ENCODE data around the gene ERMAP.

DNA sequence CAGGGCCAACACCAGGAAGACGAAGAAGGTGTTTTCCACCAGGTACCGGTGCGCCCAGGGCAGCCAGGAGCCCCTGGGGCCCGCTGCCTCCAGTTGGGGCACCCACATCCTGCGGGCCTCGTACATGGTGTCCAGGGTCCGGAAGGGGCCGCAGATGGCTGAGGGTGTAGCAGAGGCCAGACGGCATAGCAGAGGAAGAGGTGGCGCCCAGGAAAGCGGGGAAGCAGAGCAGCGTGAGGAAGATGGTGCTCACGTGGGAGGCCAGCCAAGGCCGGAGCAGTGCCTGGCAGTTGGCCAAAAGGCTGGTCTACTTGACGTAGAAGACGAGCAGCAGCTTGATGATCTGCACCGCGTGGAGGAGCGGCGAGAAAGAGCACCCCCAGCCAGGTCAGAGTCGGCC, 69.9 kb downstream of the ERMAP start:
- TF ChIP-seq, protein P1, sequence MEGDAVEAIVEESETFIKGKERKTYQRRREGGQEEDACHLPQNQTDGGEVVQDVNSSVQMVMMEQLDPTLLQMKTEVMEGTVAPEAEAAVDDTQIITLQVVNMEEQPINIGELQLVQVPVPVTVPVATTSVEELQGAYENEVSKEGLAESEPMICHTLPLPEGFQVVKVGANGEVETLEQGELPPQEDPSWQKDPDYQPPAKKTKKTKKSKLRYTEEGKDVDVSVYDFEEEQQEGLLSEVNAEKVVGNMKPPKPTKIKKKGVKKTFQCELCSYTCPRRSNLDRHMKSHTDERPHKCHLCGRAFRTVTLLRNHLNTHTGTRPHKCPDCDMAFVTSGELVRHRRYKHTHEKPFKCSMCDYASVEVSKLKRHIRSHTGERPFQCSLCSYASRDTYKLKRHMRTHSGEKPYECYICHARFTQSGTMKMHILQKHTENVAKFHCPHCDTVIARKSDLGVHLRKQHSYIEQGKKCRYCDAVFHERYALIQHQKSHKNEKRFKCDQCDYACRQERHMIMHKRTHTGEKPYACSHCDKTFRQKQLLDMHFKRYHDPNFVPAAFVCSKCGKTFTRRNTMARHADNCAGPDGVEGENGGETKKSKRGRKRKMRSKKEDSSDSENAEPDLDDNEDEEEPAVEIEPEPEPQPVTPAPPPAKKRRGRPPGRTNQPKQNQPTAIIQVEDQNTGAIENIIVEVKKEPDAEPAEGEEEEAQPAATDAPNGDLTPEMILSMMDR (IDR thresholded peaks at IDR 0.05): no peak
- no peak for TF ChIP-seq POLR2A (IDR thresholded peaks at IDR 0.05)

Data from thyroid gland (tissue), 4 donors.